HG03103 (cell line): ENCODE results near the gene PIK3R4.

ENCODE experiments used
- ATAC-seq: cut with Tn5 transposase; IDR thresholded peaks from one replicate; pipeline ENCODE4 v1.9.1; 2021; ENCODE audit warnings: low read depth; ENCODE audit not compliant: unreplicated experiment

Gene PIK3R4

DNA sequence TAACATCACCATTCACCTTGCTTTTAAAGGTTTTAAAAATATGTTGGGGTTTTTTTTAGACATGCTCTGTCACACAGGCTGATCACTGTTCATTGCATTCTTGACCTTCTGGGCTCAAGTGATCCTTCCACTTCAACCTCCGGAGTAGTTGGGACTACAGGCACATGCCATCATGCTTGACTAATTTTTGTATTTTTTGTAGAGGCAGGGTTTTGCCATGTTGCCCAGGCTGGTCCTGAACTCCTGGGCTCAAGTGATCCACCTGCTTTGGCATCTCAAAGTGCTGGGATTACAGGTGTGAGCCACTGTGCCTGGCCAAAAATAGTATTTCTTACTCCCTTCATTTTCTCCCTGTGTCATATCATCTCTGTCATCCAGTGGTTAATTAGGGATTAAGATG lies 101.4 kb downstream of the PIK3R4 start:
- no peak for ATAC-seq

DNA sequence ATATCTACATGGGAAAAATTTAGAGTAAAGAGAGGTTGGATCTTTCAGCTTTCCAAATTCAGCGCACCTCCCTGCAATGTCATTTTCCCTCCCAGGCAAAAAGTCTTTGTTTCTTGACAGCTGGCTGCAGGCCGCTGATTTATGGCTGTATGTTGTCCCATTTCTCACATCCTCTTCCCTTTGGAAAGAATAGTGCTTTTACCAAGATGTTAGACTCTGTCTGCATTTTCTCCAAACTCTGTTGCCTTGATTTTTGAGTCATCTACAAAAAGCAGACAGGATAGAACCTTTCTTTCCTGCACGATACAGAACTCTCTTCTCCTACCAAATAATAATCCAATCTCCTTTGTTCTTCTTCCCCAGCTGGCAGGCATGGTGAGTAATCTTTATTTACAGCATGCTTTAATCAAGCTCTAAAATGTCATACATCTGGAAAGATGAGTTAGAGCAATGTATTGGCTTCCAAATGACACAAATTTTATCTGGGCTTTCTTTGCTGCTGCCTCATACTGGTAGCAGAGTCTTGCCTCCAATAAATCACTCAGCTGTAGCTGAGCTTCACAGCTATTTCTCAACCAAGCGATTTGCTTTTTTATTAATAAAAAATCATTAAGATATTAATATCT lies 101.9 kb downstream of the PIK3R4 start:
- ATAC-seq, result no peak

DNA sequence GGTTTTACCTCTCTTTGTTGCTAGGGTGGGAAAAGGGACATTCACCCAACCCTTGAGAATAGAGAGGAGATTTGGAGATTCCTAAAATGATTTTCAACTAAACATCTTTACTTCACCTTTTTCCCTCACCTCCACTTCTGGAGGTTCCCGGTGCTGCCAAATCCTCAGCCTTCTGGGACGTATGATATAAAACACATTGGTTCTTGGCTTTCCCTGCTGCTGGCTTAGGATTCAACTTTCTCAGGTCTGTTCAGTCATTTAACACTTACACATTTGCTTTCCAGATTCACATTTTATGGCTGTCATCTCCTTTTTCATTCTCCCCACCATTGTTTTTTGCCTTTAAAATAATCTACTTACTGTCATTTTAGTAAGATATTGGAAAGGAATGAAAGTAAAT lies 106.6 kb downstream of the PIK3R4 start:
- no peak for ATAC-seq

DNA sequence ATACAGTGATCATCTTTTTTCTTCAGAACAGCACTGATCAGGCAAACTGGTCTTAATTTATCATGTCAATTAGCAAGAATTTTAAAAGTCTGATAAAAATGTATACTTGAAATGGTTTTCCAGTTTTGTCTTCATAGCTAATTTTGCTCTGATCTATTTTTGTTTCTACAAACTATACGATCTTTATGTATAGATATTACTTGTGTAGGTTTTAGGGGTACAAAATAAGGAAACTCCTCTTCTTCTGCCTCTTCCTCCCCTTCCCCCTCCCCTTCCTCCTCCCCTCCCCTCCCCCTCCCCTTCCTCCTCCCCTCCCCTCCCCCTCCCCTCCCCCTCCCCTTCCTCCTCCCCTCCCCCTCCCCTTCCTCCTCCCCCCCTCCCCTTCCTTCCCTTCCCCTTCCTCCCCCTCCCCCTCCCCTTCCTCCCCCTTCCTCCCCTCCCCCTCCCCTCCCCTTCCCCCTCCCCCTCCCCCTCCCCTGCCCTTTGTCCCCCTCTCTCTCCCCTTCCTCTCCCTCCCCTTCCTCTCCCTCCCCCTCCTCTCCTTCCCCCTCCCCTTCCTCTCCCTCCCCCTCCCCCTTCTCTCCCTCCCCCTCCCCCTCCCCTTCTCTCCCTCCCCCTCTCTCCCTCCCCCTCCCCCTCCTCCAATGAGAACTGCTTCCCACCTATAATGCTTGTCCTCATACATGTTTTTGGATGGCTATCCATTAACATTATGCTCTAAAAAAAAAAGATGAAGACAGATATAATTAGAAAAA lies 110.0 kb downstream of the PIK3R4 start:
- ATAC-seq, result no peak

DNA sequence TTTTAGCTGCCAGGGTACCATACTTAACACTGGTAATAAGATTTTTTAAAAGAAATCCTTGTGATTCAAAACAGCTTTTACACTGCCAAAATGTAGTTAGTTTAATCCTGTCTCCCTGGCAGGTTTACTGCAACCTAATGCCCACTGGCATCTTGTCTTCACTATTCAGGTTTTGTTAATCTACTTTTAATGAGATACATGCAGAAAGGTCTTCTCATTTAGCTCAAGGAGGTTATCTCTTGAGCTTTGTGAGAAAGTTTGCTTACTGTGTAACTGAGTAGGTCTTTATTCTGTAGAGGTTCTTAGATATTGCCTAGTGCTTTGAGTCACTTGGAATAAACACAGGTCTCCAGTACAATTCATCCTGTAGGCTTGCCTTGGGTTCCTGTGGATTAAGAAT lies 110.7 kb downstream of the PIK3R4 start:
- ATAC-seq, result no peak

DNA sequence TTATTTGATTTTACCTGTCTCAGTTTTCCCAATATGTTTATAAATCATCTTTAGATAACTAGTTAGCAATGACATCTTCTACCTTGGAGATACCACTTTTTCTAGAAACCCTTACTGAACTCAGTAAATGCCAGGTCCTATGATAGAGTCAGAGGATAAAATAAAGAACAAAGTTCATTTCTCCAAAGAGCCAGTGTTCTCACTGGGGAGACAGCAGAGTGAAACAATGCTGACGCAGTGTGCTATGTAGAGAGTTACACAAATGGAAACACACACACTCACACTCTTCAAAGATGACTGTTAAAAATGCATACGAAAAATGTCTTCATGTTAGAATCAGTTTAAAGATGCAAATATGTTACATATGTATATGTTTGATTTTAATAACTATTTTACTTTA lies 111.3 kb downstream of the PIK3R4 start:
- ATAC-seq, result no peak
